Mesenchymal stem cell (in vitro differentiated cells and primary cell): ENCODE results near the gene NEURL3.
"Not testable (repeated sequence)": the region's sequence is repeated elsewhere in the genome, so short reads cannot be mapped to it uniquely, and the experiment has no call there.

ENCODE experiments used
- DNase-seq: peaks from one replicate; pipeline ENCODE4 v3.0.0-alpha.2; 2013
- H2AFZ ChIP-seq: one replicate; pipeline ENCODE4 v1.6.1; 2013; ENCODE audit warnings: low read depth, mild to moderate bottlenecking, control low read depth, inconsistent platforms, low read length, moderate library complexity
- H2AK5ac ChIP-seq: 2 replicates; pipeline ENCODE4 v1.6.1; 2013; ENCODE audit warnings: low read length, moderate library complexity, mild to moderate bottlenecking, inconsistent platforms; ENCODE audit not compliant: severe bottlenecking
- H2BK120ac ChIP-seq: one replicate; pipeline ENCODE4 v1.6.1; 2013; ENCODE audit warnings: low read depth, mild to moderate bottlenecking, inconsistent platforms, low read length, moderate library complexity
- H2BK12ac ChIP-seq, 2 experiments: one replicate each; pipeline ENCODE4 v1.6.1; 2013; ENCODE audit warnings: inconsistent platforms in 2 of 2, low read length in 2 of 2, mild to moderate bottlenecking in 2 of 2, moderate library complexity in 2 of 2, control low read depth in 1 of 2
- H2BK15ac ChIP-seq: one replicate; pipeline ENCODE4 v1.6.1; 2013; ENCODE audit warnings: mild to moderate bottlenecking, low read depth, inconsistent platforms; ENCODE audit not compliant: poor library complexity, severe bottlenecking
- H2BK5ac ChIP-seq: 2 replicates; pipeline ENCODE4 v1.6.1; 2013; ENCODE audit warnings: low read depth, mild to moderate bottlenecking, low read length, control low read depth, inconsistent platforms; ENCODE audit not compliant: poor library complexity, severe bottlenecking
- H3K14ac ChIP-seq, 2 experiments: one replicate each; pipeline ENCODE4 v1.6.1; 2013; ENCODE audit warnings: inconsistent platforms in 2 of 2, low read length in 2 of 2, control low read depth in 1 of 2, mild to moderate bottlenecking in 1 of 2, moderate library complexity in 1 of 2
- H3K18ac ChIP-seq, 2 experiments: one replicate each; pipeline ENCODE4 v1.6.1; 2013; ENCODE audit warnings: inconsistent platforms in 2 of 2, low read length in 2 of 2, control low read depth in 1 of 2, low read depth in 1 of 2, mild to moderate bottlenecking in 1 of 2
- H3K23ac ChIP-seq, 2 experiments: one replicate each; pipeline ENCODE4 v1.6.1; 2013; ENCODE audit warnings: inconsistent platforms in 2 of 2, low read length in 2 of 2, mild to moderate bottlenecking in 2 of 2, moderate library complexity in 2 of 2, control low read depth in 1 of 2
- H3K27ac ChIP-seq: 2 replicates; pipeline ENCODE4 v1.5.1; 2013; ENCODE audit warnings: mild to moderate bottlenecking, moderate library complexity, low read length, control low read depth, inconsistent platforms; ENCODE audit not compliant: poor library complexity, severe bottlenecking
- H3K27me3 ChIP-seq, 2 experiments: 2 replicates each; pipeline versions ENCODE4 v1.6.1 to v1.7.0; 2013; ENCODE audit warnings: low read length in 2 of 2, mild to moderate bottlenecking in 2 of 2, moderate library complexity in 2 of 2, control low read depth in 1 of 2, inconsistent platforms in 1 of 2; ENCODE audit not compliant: control insufficient read depth in 1 of 2, insufficient read depth in 1 of 2
- H3K36me3 ChIP-seq, 2 experiments: 2 replicates each; pipeline versions ENCODE4 v1.6.1 to v1.7.0; 2013; ENCODE audit warnings: low read length in 2 of 2, control low read depth in 1 of 2, inconsistent platforms in 1 of 2, low read depth in 1 of 2, mild to moderate bottlenecking in 1 of 2; ENCODE audit not compliant: insufficient read depth in 2 of 2, control insufficient read depth in 1 of 2
- H3K4ac ChIP-seq, 2 experiments: one replicate each; pipeline ENCODE4 v1.6.1; 2013; ENCODE audit warnings: inconsistent platforms in 2 of 2, low read length in 2 of 2, mild to moderate bottlenecking in 2 of 2, moderate library complexity in 2 of 2, control low read depth in 1 of 2, low read depth in 1 of 2
- H3K4me1 ChIP-seq: 2 replicates; pipeline ENCODE4 v1.6.1; 2013; ENCODE audit warnings: low read depth, low read length, control low read depth; ENCODE audit not compliant: control insufficient read depth, insufficient read depth
- H3K4me2 ChIP-seq: 2 replicates; pipeline ENCODE4 v1.6.1; 2013; ENCODE audit warnings: low read length, mild to moderate bottlenecking, inconsistent platforms; ENCODE audit not compliant: poor library complexity, severe bottlenecking
- H3K4me3 ChIP-seq, 2 experiments: 2 replicates each; pipeline versions ENCODE4 v1.5.1 to v1.7.0; 2013; ENCODE audit warnings: low read length in 2 of 2, mild to moderate bottlenecking in 2 of 2, control low read depth in 1 of 2, low read depth in 1 of 2; ENCODE audit not compliant: insufficient read depth in 1 of 2
- H3K79me1 ChIP-seq: replicated peaks from 2 replicates; pipeline ENCODE4 v1.6.1; 2013; ENCODE audit warnings: mild to moderate bottlenecking, control low read depth, low read length, inconsistent platforms; ENCODE audit not compliant: poor library complexity, severe bottlenecking
- H3K9ac ChIP-seq: 2 replicates; pipeline ENCODE4 v1.7.0; 2013; ENCODE audit warnings: mild to moderate bottlenecking, low read length, moderate library complexity
- H3K9me3 ChIP-seq: 2 replicates; pipeline ENCODE4 v1.7.0; 2013; ENCODE audit warnings: mild to moderate bottlenecking, low read length; ENCODE audit not compliant: control insufficient read depth
- H4K8ac ChIP-seq: one replicate; pipeline ENCODE4 v1.6.1; 2013; ENCODE audit warnings: inconsistent platforms, mild to moderate bottlenecking, low read length, moderate library complexity
- H4K91ac ChIP-seq: one replicate; pipeline ENCODE4 v1.6.1; 2013; ENCODE audit warnings: mild to moderate bottlenecking, low read length, inconsistent platforms
- WGBS: methylation state at CpG from one replicate; pipeline ENCODE4 v1.1.7; 2013; ENCODE audit warnings: mixed read lengths; 5-methylcytosine and 5-hydroxymethylcytosine counted together

NEURL3 gene

GRCh38 chr2:96500385-96501066 is 4.6 kb downstream of the NEURL3 start:
- no peak for DNase-seq
- WGBS: 90% methylated on average over 54 of the region's 64 CpGs
- no peak overlapping the region for H3K4me2 ChIP-seq
- no peak overlapping the region for H3K18ac ChIP-seq
- H3K4ac ChIP-seq: no peak overlapping the region
- peaks cover 32% of the 10 kb centered on the region for H3K4me1 ChIP-seq
- no peak overlapping the region for H2BK12ac ChIP-seq
- H3K9ac ChIP-seq: no peak overlapping the region
- H3K4me3 ChIP-seq: no peak overlapping the region
- peaks cover 0 to 4% of the 10 kb centered on the region in 2 experiments for H3K36me3 ChIP-seq
- peaks cover 35 to 84% of the 10 kb centered on the region in 2 experiments for H3K27me3 ChIP-seq
- H3K79me1 ChIP-seq: no peaks in the 10 kb centered on the region
- no peak overlapping the region for H2AFZ ChIP-seq
- peak overlapping the region; percentile 28 for H4K91ac ChIP-seq
- no peak overlapping the region for H2BK120ac ChIP-seq
- H3K9me3 ChIP-seq: peaks cover 8% of the 10 kb centered on the region
- no peak overlapping the region for H3K23ac ChIP-seq
- no peak overlapping the region for H2AK5ac ChIP-seq
- H3K14ac ChIP-seq: no peak overlapping the region
- H2BK5ac ChIP-seq: no peak overlapping the region
- no peak overlapping the region for H3K27ac ChIP-seq
- H2BK15ac ChIP-seq: no peak overlapping the region
- no peak overlapping the region for H4K8ac ChIP-seq

DNA sequence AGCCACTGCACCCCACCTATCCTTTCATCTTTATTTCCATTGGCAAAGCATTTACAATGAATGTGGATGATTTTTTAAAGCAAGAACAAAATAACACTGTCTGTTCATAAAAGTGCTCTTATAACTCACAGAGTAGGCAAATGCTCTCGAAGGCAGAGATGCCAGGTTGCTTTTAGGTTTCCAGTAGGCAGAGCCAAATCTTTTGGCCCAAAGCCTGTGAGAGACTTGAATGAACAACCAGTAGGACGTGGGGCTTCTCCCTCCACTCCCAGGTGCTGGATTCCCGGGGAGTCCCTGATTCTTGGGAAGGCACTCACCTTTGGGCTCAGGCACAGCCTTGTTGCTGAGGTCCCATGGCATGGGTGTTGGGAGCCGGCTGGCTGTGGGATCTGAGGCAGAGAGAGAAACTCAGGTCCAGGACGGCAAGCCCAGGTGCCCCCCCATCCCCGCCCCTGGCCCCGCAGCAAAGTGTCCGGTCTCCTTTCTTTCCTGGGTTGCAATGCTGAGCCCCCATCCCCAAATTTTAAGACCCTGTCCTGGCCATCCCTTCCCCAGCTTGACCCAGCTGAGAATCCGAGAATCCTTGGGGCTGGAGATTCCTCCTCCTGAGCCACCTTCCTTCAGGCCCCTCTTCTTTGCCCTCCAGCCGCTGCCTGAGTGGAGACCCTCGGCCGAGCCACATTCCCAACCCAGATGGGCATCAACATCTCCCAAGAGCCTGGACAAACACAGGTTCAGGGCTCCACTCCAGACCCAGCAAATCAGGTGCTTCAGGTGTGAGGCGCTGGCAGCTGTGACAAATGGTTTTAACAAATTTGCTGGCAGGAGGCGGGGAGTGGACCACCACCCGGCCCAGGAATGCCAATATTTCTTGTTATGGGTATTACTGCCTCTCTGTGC is 5.8 kb downstream of the NEURL3 start:
- Histone ChIP-seq H3K14ac (no peak overlapping the region), H3K79me1 (no peaks in the 10 kb centered on the region), H2BK15ac (no peak overlapping the region), H2AFZ (no peak overlapping the region), H2BK5ac (no peak overlapping the region), H2AK5ac (no peak overlapping the region), H3K4ac (no peak overlapping the region), H3K4me2 (no peak overlapping the region), H3K36me3 (peaks cover 0 to 4% of the 10 kb centered on the region in 2 experiments), H3K27ac (no peak overlapping the region), H3K18ac (no peak overlapping the region), H4K8ac (no peak overlapping the region), H3K27me3 (peaks cover 38 to 90% of the 10 kb centered on the region in 2 experiments), H3K4me3 (no peak overlapping the region), H3K9me3 (peaks cover 17% of the 10 kb centered on the region), H4K91ac (no peak overlapping the region), H3K9ac (no peak overlapping the region), H3K23ac (no peak overlapping the region), H2BK12ac (no peak overlapping the region), H3K4me1 (peaks cover 25% of the 10 kb centered on the region), H2BK120ac (no peak overlapping the region)
- whole genome bisulfite sequencing: 75% methylated on average over 15 of the region's 15 CpGs
- no peak for DNase-seq

- DNase-seq, H4K91ac ChIP-seq, H3K4ac ChIP-seq, H3K79me1 ChIP-seq, H3K23ac ChIP-seq, H3K27ac ChIP-seq, H2AK5ac ChIP-seq, H2AFZ ChIP-seq, H3K9ac ChIP-seq, H3K14ac ChIP-seq, H3K18ac ChIP-seq, H3K4me2 ChIP-seq, H2BK120ac ChIP-seq, H2BK5ac ChIP-seq, H3K4me3 ChIP-seq, H3K36me3 ChIP-seq, H4K8ac ChIP-seq, H2BK15ac ChIP-seq, H2BK12ac ChIP-seq: not testable (repeated sequence)
- Histone ChIP-seq H3K9me3 (peaks cover 22% of the 10 kb centered on the region), H3K27me3 (peaks cover 38 to 85% of the 10 kb centered on the region in 2 experiments), H3K4me1 (peaks cover 19% of the 10 kb centered on the region)
- 93% methylated on average over 6 of the region's 6 CpGs for WGBS
Observed at GRCh38 chr2:96498611-96499010, 6.5 kb downstream of the NEURL3 start.

DNA sequence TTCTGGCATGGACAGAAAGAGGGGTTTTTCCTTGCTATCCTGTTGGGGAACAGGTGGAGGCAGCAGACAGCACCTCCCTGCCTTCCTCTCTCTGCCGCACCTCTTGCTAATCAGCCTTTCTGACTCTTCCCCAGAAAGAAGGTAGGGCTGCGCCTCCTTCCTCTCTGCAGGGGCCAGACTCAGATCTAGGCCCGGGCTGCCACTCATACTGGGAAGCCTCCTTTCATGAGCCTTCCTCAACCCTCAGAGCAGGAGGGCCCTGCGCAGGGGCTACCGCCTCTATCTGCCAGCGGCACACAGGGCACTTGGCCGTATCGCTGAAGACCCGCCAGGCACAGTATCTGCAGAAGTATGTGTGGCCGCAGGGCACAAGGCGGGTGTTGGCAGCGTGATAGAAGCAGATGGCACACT is 7.1 kb downstream of the NEURL3 start:
- no peak overlapping the region for H3K27ac ChIP-seq
- H2BK120ac ChIP-seq: no peak overlapping the region
- H3K23ac ChIP-seq: no peak overlapping the region
- H2AFZ ChIP-seq: no peak overlapping the region
- no peak overlapping the region for H3K4ac ChIP-seq
- no peak overlapping the region for H4K91ac ChIP-seq
- no peak overlapping the region for H4K8ac ChIP-seq
- no peak overlapping the region for H2BK15ac ChIP-seq
- H3K36me3 ChIP-seq: peaks cover 0 to 4% of the 10 kb centered on the region in 2 experiments
- no peak overlapping the region for H3K18ac ChIP-seq
- H2BK12ac ChIP-seq: no peak overlapping the region
- WGBS: 86% methylated on average over 12 of the region's 12 CpGs
- H3K4me3 ChIP-seq: no peak overlapping the region
- H2AK5ac ChIP-seq: no peak overlapping the region
- H3K27me3 ChIP-seq: peaks cover 38 to 83% of the 10 kb centered on the region in 2 experiments
- peaks cover 22% of the 10 kb centered on the region for H3K9me3 ChIP-seq
- DNase-seq: no peak
- no peaks in the 10 kb centered on the region for H3K79me1 ChIP-seq
- H3K9ac ChIP-seq: no peak overlapping the region
- H3K4me2 ChIP-seq: no peak overlapping the region
- no peak overlapping the region for H2BK5ac ChIP-seq
- H3K4me1 ChIP-seq: peaks cover 15% of the 10 kb centered on the region
- H3K14ac ChIP-seq: no peak overlapping the region
